ENCODE results near the gene NPL.
A peak's percentile ranks its signal among the peaks of the same experiment; 100 is the strongest.

The NPL gene

GRCh38 chr1:182783068-182783467 lies 6.5 kb upstream of the NPL start:
- H3K4me3 ChIP-seq (ENCODE audit: low read length, poor library complexity, severe bottlenecking), result peak overlapping the region; percentile 21
- no peaks in the 10 kb centered on the region for H3K9me2 ChIP-seq (replicated peaks; ENCODE audit: low read depth, low read length)
- H3K36me3 ChIP-seq (ENCODE audit: insufficient read depth, low read length), result no peaks in the 10 kb centered on the region
- H3K9me3 ChIP-seq (ENCODE audit: insufficient read depth, low read depth, low read length), result no peaks in the 10 kb centered on the region
- peak overlapping the region; percentile 79 for H2AFZ ChIP-seq (ENCODE audit: low read length)
- TF ChIP-seq EZH2phosphoT487 (IDR thresholded peaks at IDR 0.05; ENCODE audit: borderline replicate concordance), result no peak
- peak; percentile 59 for TF ChIP-seq CTCF (conservative IDR thresholded peaks at IDR 0.05; ENCODE audit: low read length)
- no peaks in the 10 kb centered on the region for H4K20me1 ChIP-seq (ENCODE audit: insufficient read depth, low read length, poor library complexity, severe bottlenecking)
- H3K4me2 ChIP-seq (ENCODE audit: low read depth, low read length, poor library complexity, severe bottlenecking), result peak overlapping the region; percentile 40
- no peaks in the 10 kb centered on the region for H3K27me3 ChIP-seq (ENCODE audit: insufficient read depth, low read length, poor library complexity, severe bottlenecking)
- no peaks in the 10 kb centered on the region for H3F3A ChIP-seq (ENCODE audit: low read depth)
- no peak overlapping the region for H3K9ac ChIP-seq (ENCODE audit: low read depth, low read length, poor library complexity, severe bottlenecking)
- peaks cover 14% of the 10 kb centered on the region for H3K4me1 ChIP-seq (ENCODE audit: insufficient read depth, low read length, poor library complexity, severe bottlenecking)
- no peaks in the 10 kb centered on the region for H3K79me2 ChIP-seq (ENCODE audit: insufficient read depth, low read length)

GRCh38 chr1:182784556-182785171 lies 4.9 kb upstream of the NPL start:
- no peak overlapping the region for H3K4me3 ChIP-seq (ENCODE audit: low read length, poor library complexity, severe bottlenecking)
- H3K4me2 ChIP-seq (ENCODE audit: low read depth, low read length, poor library complexity, severe bottlenecking), result no peak overlapping the region
- no peak overlapping the region for H3K9ac ChIP-seq (ENCODE audit: low read depth, low read length, poor library complexity, severe bottlenecking)
- no peaks in the 10 kb centered on the region for H3F3A ChIP-seq (ENCODE audit: low read depth)
- no peaks in the 10 kb centered on the region for H4K20me1 ChIP-seq (ENCODE audit: insufficient read depth, low read length, poor library complexity, severe bottlenecking)
- H3K4me1 ChIP-seq (ENCODE audit: insufficient read depth, low read length, poor library complexity, severe bottlenecking), result peaks cover 24% of the 10 kb centered on the region
- H2AFZ ChIP-seq (ENCODE audit: low read length), result peak overlapping the region; percentile 75
- no peaks in the 10 kb centered on the region for H3K9me3 ChIP-seq (ENCODE audit: insufficient read depth, low read depth, low read length)
- H3K79me2 ChIP-seq (ENCODE audit: insufficient read depth, low read length), result no peaks in the 10 kb centered on the region
- no peaks in the 10 kb centered on the region for H3K9me2 ChIP-seq (replicated peaks; ENCODE audit: low read depth, low read length)
- no peaks in the 10 kb centered on the region for H3K27me3 ChIP-seq (ENCODE audit: insufficient read depth, low read length, poor library complexity, severe bottlenecking)
- H3K36me3 ChIP-seq (ENCODE audit: insufficient read depth, low read length), result no peaks in the 10 kb centered on the region
- TF ChIP-seq EZH2phosphoT487 (IDR thresholded peaks at IDR 0.05; ENCODE audit: borderline replicate concordance), result no peak
- peak; percentile 91 for TF ChIP-seq CTCF (conservative IDR thresholded peaks at IDR 0.05; ENCODE audit: low read length)

- Histone ChIP-seq H3K9ac (ENCODE audit: low read depth, low read length, poor library complexity, severe bottlenecking) (no peak overlapping the region), H3K4me1 (ENCODE audit: insufficient read depth, low read length, poor library complexity, severe bottlenecking) (peaks cover 29% of the 10 kb centered on the region), H3K79me2 (ENCODE audit: insufficient read depth, low read length) (peaks cover 2% of the 10 kb centered on the region; the same call in 1 of the 2 replicates), H3K9me3 (ENCODE audit: insufficient read depth, low read depth, low read length) (no peaks in the 10 kb centered on the region), H3K27me3 (ENCODE audit: insufficient read depth, low read length, poor library complexity, severe bottlenecking) (no peaks in the 10 kb centered on the region), H4K20me1 (ENCODE audit: insufficient read depth, low read length, poor library complexity, severe bottlenecking) (no peaks in the 10 kb centered on the region), H3K4me2 (ENCODE audit: low read depth, low read length, poor library complexity, severe bottlenecking) (no peak overlapping the region), H3F3A (ENCODE audit: low read depth) (no peaks in the 10 kb centered on the region), H3K9me2 (replicated peaks; ENCODE audit: low read depth, low read length) (no peaks in the 10 kb centered on the region), H2AFZ (ENCODE audit: low read length) (peak overlapping the region; percentile 75), H3K36me3 (ENCODE audit: insufficient read depth, low read length) (no peaks in the 10 kb centered on the region), H3K4me3 (ENCODE audit: low read length, poor library complexity, severe bottlenecking) (no peak overlapping the region)
- TF ChIP-seq CTCF (conservative IDR thresholded peaks at IDR 0.05; ENCODE audit: low read length) (no peak), EZH2phosphoT487 (IDR thresholded peaks at IDR 0.05; ENCODE audit: borderline replicate concordance) (no peak)
Measured at GRCh38 chr1:182785181-182785580, 4.4 kb upstream of the NPL start.
